ENCODE data around the gene GALNT14. TPM values are rescaled to one million over a fixed set of nuclear protein-coding genes. Genes with fewer than 3 reads are reported as not detected.

Gene GALNT14
- total RNA-seq, 1 donor from 2014 or later, result 7.4 TPM

DNA sequence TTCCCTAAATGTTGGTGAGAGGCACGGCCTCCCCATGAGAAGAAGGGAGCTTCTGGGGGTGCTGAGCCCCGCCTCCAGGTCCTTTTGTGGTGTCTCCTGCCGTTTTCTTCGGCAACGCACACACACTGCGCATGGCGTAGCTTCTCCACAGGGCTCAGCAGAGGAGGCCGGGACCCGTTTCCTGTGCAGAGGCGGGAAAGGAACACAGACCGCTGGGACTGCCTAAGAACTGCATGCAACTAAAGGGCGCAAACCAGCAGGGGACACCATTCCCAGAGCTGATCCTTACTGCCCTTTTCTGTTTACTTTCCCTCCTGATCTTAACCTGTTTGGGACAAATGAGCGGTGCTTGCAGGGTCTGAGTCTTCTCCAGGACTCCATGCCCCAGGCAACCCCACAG is 240.7 kb downstream of the GALNT14 start:
- Mint-ChIP-seq H3K9me3 (no peaks in the 10 kb centered on the region), H3K4me3 (no peak overlapping the region), H3K27ac (no peak overlapping the region), H3K27me3 (peaks cover 43% of the 10 kb centered on the region), H3K36me3 (no peaks in the 10 kb centered on the region), H3K4me1 (ENCODE audit: unreplicated experiment) (no peaks in the 10 kb centered on the region)
- peak; percentile 51 for DNase-seq (ENCODE audit: extremely low spot score, unreplicated experiment)
- TF ChIP-seq, protein P1, sequence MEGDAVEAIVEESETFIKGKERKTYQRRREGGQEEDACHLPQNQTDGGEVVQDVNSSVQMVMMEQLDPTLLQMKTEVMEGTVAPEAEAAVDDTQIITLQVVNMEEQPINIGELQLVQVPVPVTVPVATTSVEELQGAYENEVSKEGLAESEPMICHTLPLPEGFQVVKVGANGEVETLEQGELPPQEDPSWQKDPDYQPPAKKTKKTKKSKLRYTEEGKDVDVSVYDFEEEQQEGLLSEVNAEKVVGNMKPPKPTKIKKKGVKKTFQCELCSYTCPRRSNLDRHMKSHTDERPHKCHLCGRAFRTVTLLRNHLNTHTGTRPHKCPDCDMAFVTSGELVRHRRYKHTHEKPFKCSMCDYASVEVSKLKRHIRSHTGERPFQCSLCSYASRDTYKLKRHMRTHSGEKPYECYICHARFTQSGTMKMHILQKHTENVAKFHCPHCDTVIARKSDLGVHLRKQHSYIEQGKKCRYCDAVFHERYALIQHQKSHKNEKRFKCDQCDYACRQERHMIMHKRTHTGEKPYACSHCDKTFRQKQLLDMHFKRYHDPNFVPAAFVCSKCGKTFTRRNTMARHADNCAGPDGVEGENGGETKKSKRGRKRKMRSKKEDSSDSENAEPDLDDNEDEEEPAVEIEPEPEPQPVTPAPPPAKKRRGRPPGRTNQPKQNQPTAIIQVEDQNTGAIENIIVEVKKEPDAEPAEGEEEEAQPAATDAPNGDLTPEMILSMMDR (conservative IDR thresholded peaks at IDR 0.05), result no peak

DNA sequence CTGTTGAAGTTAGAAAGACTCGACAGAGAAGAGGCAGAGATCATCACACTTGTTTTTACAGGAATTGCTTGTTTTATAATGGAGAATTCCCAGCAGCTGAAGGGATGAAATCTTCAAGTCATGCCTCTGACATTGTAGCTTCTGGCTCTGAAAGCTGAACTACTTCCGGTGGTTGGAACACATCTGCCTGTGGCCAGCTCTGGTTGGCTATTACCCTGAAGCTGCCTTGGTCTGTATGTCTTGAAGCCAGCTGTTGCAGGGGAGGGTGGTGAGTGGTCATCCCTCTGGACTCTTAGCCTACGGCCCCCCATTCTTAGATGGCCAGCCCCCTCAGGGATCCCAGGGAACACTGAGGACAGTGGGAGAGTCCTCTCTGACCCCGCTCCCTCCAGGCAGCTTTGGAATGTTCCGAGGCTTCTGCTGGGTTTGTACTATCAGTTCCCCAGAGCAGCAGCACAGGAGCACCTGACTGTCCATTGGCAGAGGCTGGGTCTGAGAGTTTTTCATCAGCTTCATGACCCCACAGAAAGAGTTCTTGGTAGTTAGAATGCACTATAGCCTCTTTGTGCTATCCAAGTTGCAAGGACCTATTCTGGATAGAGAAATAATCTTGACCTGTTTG is 243.6 kb downstream of the GALNT14 start:
- Mint-ChIP-seq H3K36me3 (no peaks in the 10 kb centered on the region), H3K27ac (no peak overlapping the region), H3K4me1 (ENCODE audit: unreplicated experiment) (no peaks in the 10 kb centered on the region), H3K4me3 (no peak overlapping the region), H3K27me3 (peaks cover 58% of the 10 kb centered on the region), H3K9me3 (no peaks in the 10 kb centered on the region)
- DNase-seq (ENCODE audit: extremely low spot score, unreplicated experiment), result no peak
- TF ChIP-seq, protein P1 (conservative IDR thresholded peaks at IDR 0.05), result no peak

DNA sequence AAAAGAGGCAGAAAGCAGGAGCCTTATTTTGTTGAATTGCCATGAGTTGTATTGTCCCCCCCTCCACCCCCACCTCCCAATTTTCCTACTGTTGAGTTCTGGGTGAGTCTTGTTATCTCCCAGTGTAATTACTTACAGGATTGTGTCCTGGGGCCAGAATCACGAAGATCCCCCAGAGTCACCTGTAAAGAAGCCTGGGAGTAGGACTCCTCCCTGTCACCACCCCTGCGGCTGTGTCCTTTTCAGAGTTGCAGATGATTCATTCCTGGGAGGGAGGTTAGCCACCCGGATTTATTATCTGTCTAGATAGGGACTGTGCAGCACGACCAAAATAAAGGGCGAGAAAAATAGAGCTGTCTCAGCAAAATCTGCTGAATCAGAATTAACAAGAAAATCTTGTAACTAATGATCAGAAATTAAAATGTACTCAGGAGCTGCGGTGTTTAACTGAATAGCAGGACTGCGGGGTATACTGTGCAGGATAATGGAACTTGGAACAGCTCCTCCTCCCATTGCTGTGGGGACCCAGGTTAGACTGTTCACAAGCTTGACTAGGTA is 249.3 kb downstream of the GALNT14 start:
- Mint-ChIP-seq H3K27ac (no peak overlapping the region), H3K27me3 (peaks cover 64% of the 10 kb centered on the region), H3K36me3 (no peaks in the 10 kb centered on the region), H3K4me1 (ENCODE audit: unreplicated experiment) (peaks cover 4% of the 10 kb centered on the region), H3K4me3 (no peak overlapping the region), H3K9me3 (no peaks in the 10 kb centered on the region)
- TF ChIP-seq, protein P1 (conservative IDR thresholded peaks at IDR 0.05), result no peak
- no peak for DNase-seq (ENCODE audit: extremely low spot score, unreplicated experiment)

DNA sequence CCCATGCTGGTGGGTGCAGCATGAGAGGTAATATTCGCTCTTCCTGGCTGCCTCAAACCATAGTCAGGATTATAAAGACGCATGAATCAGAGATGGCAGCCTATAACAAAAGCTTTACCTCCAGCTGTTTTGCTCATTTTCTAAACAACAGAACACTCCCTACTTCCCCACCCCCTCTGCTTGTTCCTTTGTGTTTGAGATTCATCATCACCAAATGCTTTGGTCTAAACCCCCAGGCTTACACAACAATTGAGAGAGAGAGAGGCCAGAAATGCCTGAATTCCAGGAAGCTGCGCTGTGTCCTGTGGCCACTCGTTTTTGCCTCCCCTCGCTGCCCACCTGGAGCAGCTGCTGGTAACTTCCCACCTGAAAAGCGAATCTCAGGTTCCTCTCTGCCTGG is 252.2 kb downstream of the GALNT14 start:
- Mint-ChIP-seq H3K4me3 (no peak overlapping the region), H3K4me1 (ENCODE audit: unreplicated experiment) (peaks cover 4% of the 10 kb centered on the region), H3K36me3 (no peaks in the 10 kb centered on the region), H3K27ac (no peak overlapping the region), H3K9me3 (no peaks in the 10 kb centered on the region), H3K27me3 (peaks cover 56% of the 10 kb centered on the region)
- no peak for DNase-seq (ENCODE audit: extremely low spot score, unreplicated experiment)
- TF ChIP-seq, protein P1 (conservative IDR thresholded peaks at IDR 0.05), result no peak

DNA sequence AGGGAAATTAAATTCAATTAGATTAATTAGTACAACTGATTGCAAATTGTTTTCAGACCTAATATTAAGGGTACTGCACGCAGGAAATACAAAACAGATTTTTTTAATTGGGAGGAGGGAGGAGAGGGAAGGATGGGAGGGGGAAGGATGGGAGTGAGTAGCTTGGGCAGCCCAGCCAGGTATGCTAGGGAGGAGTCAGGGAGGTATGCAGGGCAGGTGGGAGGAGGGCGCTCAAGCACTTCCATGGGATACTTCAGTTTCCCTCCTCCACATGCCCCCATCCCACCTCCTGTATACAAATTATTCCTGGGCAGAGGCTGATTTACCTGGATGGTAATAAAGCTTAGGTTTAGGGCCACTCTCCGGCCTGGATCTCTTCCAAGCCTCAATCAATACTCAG is 254.4 kb downstream of the GALNT14 start:
- Mint-ChIP-seq H3K9me3 (no peaks in the 10 kb centered on the region), H3K36me3 (no peaks in the 10 kb centered on the region), H3K27me3 (peaks cover 56% of the 10 kb centered on the region), H3K4me1 (ENCODE audit: unreplicated experiment) (peaks cover under 1% of the 10 kb centered on the region), H3K4me3 (no peak overlapping the region), H3K27ac (no peak overlapping the region)
- DNase-seq (ENCODE audit: extremely low spot score, unreplicated experiment), result no peak
- TF ChIP-seq, protein P1 (conservative IDR thresholded peaks at IDR 0.05), result no peak

Data from type B pancreatic cell (in vitro differentiated cells).